H9 (cell line): ENCODE measurements around the gene RBM19. TPM values are rescaled to one million over a fixed set of nuclear protein-coding genes. Genes with fewer than 3 reads are reported as not detected.

Source experiments
- DNase-seq: peaks from one replicate; pipeline ENCODE4 v3.0.0-alpha.2; 2017
- H2AFZ ChIP-seq: one replicate; pipeline ENCODE4 v1.6.1; 2013; ENCODE audit warnings: mild to moderate bottlenecking, low read length, control low read depth, moderate library complexity
- H2AK5ac ChIP-seq: 2 replicates; pipeline ENCODE4 v1.6.1; 2013; ENCODE audit warnings: low read length, control low read depth, mixed read lengths; ENCODE audit not compliant: insufficient read length
- H2BK120ac ChIP-seq: one replicate; pipeline ENCODE4 v1.6.1; 2013; ENCODE audit warnings: low read depth, mild to moderate bottlenecking, low read length, control low read depth, inconsistent platforms; ENCODE audit not compliant: poor library complexity, severe bottlenecking
- H2BK12ac ChIP-seq: 2 replicates; pipeline ENCODE4 v1.6.1; 2013; ENCODE audit warnings: low read length, control low read depth, mixed read lengths, low read depth; ENCODE audit not compliant: insufficient read length
- H2BK15ac ChIP-seq: 2 replicates; pipeline ENCODE4 v1.6.1; 2013; ENCODE audit warnings: low read depth, low read length, control low read depth
- H2BK20ac ChIP-seq: one replicate; pipeline ENCODE4 v1.6.1; 2013; ENCODE audit warnings: low read depth, mild to moderate bottlenecking, low read length, control low read depth, inconsistent platforms; ENCODE audit not compliant: poor library complexity, severe bottlenecking
- H2BK5ac ChIP-seq: 2 replicates; pipeline ENCODE4 v1.6.1; 2013; ENCODE audit warnings: low read length, control low read depth, mixed read lengths; ENCODE audit not compliant: insufficient read length
- H3K14ac ChIP-seq: 2 replicates; pipeline ENCODE4 v1.6.1; 2013; ENCODE audit warnings: low read length, control low read depth; ENCODE audit not compliant: insufficient read depth
- H3K18ac ChIP-seq: 2 replicates; pipeline ENCODE4 v1.6.1; 2013; ENCODE audit warnings: low read depth, mild to moderate bottlenecking, mixed read lengths, low read length, control low read depth; ENCODE audit not compliant: insufficient read length
- H3K23ac ChIP-seq: 2 replicates; pipeline ENCODE4 v1.6.1; 2013; ENCODE audit warnings: low read length, control low read depth, mixed read lengths, low read depth; ENCODE audit not compliant: insufficient read length
- H3K23me2 ChIP-seq: 2 replicates; pipeline ENCODE4 v1.6.1; 2013; ENCODE audit warnings: low read depth, mild to moderate bottlenecking, mixed read lengths, low read length, control low read depth; ENCODE audit not compliant: insufficient read length, poor library complexity, severe bottlenecking
- H3K27ac ChIP-seq: 2 replicates; pipeline ENCODE4 v1.5.1; 2013; ENCODE audit warnings: low read length, control low read depth, mixed read lengths, low read depth; ENCODE audit not compliant: insufficient read length
- H3K27me3 ChIP-seq: 2 replicates; pipeline ENCODE4 v1.6.1; 2013; ENCODE audit warnings: low read length, control low read depth, inconsistent platforms; ENCODE audit not compliant: insufficient read depth
- H3K4ac ChIP-seq: 2 replicates; pipeline ENCODE4 v1.6.1; 2013; ENCODE audit warnings: low read depth, mild to moderate bottlenecking, control low read depth, inconsistent platforms, low read length, moderate library complexity
- H3K4me1 ChIP-seq: 2 replicates; pipeline ENCODE4 v1.6.1; 2013; ENCODE audit warnings: low read length, control low read depth, inconsistent platforms; ENCODE audit not compliant: insufficient read depth
- H3K4me2 ChIP-seq: 2 replicates; pipeline ENCODE4 v1.6.1; 2013; ENCODE audit warnings: low read length, control low read depth, mixed read lengths; ENCODE audit not compliant: insufficient read length, insufficient read depth
- H3K56ac ChIP-seq: 2 replicates; pipeline ENCODE4 v1.6.1; 2013; ENCODE audit warnings: low read depth, mild to moderate bottlenecking, mixed read lengths, low read length, control low read depth; ENCODE audit not compliant: insufficient read length
- H3K79me1 ChIP-seq: 2 replicates; pipeline ENCODE4 v1.6.1; 2013; ENCODE audit warnings: low read depth, mild to moderate bottlenecking, moderate library complexity, low read length, control low read depth, inconsistent platforms; ENCODE audit not compliant: insufficient read depth, poor library complexity, severe bottlenecking
- H3K79me2 ChIP-seq: 2 replicates; pipeline ENCODE4 v1.6.1; 2013; ENCODE audit warnings: low read length, control low read depth, inconsistent platforms; ENCODE audit not compliant: insufficient read depth
- H3K9ac ChIP-seq: 2 replicates; pipeline ENCODE4 v1.6.1; 2013; ENCODE audit warnings: low read length, control low read depth, mixed read lengths; ENCODE audit not compliant: insufficient read length; ENCODE audit errors: extremely low read depth
- H3K9me3 ChIP-seq: one replicate; pipeline ENCODE4 v1.6.1; 2013; ENCODE audit warnings: low read depth, low read length, inconsistent platforms; ENCODE audit not compliant: control insufficient read depth
- H3T11ph ChIP-seq: one replicate; pipeline ENCODE4 v1.6.1; 2013; ENCODE audit warnings: mild to moderate bottlenecking, low read length, control low read depth, inconsistent platforms
- H4K20me1 ChIP-seq: one replicate; pipeline ENCODE4 v1.6.1; 2013; ENCODE audit not compliant: control insufficient read depth, insufficient read length, insufficient read depth
- H4K5ac ChIP-seq: 2 replicates; pipeline ENCODE4 v1.6.1; 2013; ENCODE audit warnings: low read depth, mild to moderate bottlenecking, mixed read lengths, low read length, control low read depth; ENCODE audit not compliant: insufficient read length
- H4K8ac ChIP-seq: replicated peaks from 2 replicates; pipeline ENCODE4 v1.6.1; 2013; ENCODE audit warnings: low read length, control low read depth, mixed read lengths, low read depth; ENCODE audit not compliant: insufficient read length
- H4K91ac ChIP-seq: 2 replicates; pipeline ENCODE4 v1.6.1; 2013; ENCODE audit warnings: low read depth, mild to moderate bottlenecking, moderate library complexity, mixed read lengths, low read length, control low read depth; ENCODE audit not compliant: insufficient read length
- H3K27ac Mint-ChIP-seq, 3 experiments: 2 replicates in 2 of 3; 3 replicates in 1 of 3; pipeline ENCODE4 v1.8.0; 2020 to 2021; ENCODE audit warnings: mixed read lengths in 3 of 3, mild to moderate bottlenecking in 1 of 3, moderate library complexity in 1 of 3
- H3K27me3 Mint-ChIP-seq: 2 replicates; pipeline ENCODE4 v1.8.0; 2021; ENCODE audit warnings: low read depth, mild to moderate bottlenecking, moderate library complexity, mixed read lengths
- H3K36me3 Mint-ChIP-seq, 3 experiments: 2 replicates in 2 of 3; 3 replicates in 1 of 3; pipeline ENCODE4 v1.8.0; 2020 to 2021; ENCODE audit warnings: low read depth in 3 of 3, mixed read lengths in 3 of 3; ENCODE audit not compliant: insufficient read depth in 1 of 3
- H3K4me1 Mint-ChIP-seq, 2 experiments: 2 replicates each; pipeline ENCODE4 v1.8.0; 2020; ENCODE audit warnings: mixed read lengths in 2 of 2
- H3K4me3 Mint-ChIP-seq, 2 experiments: 2 replicates in 1 of 2; 3 replicates in 1 of 2; pipeline ENCODE4 v1.8.0; 2020 to 2021; ENCODE audit warnings: mild to moderate bottlenecking in 2 of 2, mixed read lengths in 2 of 2, moderate library complexity in 1 of 2
- H3K9me3 Mint-ChIP-seq, 2 experiments: 2 replicates in 1 of 2; 3 replicates in 1 of 2; pipeline ENCODE4 v1.8.0; 2020; ENCODE audit warnings: mild to moderate bottlenecking in 2 of 2, mixed read lengths in 2 of 2, moderate library complexity in 1 of 2
- CTCF ChIP-seq: fragments of 200-600 bp; sonication (generic); conservative IDR thresholded peaks from 3 replicates; pipeline ENCODE4 v1.8.0; 2021; ENCODE audit warnings: antibody characterized with exemption, mild to moderate bottlenecking
- WGBS: extraction: QIAGEN DNeasy Blood & Tissue Kit; methylation state at CpG from one replicate; pipeline ENCODE4 v1.1.7; 2013; ENCODE audit warnings: missing lambda C conversion rate, low lambda C conversion rate, mixed read lengths; ENCODE audit not compliant: insufficient read length; ENCODE audit errors: extremely low coverage; 5-methylcytosine and 5-hydroxymethylcytosine counted together
- total RNA-seq: library from RNA; stranded (reverse); gene quantifications from 2 replicates; pipeline ENCODE4 v1.2.1, GENCODE V29; 2021

RBM19 gene
- total RNA-seq, 1 experiment from 2014 or later: 32.2 TPM

- WGBS: no CpG with 5 or more reads among the region's 5 CpGs
- H2BK12ac ChIP-seq: no peak overlapping the region
- Mint-ChIP-seq H3K36me3 (peaks cover 12 to 14% (median 14%) of the 10 kb centered on the region in 3 experiments; a peak in 6 of 7 replicates), H3K4me3 (no peak overlapping the region), H3K9me3 (peaks cover 0 to 2% of the 10 kb centered on the region in 2 experiments; a peak in 1 of 5 replicates), H3K27ac (no peak overlapping the region; a peak in 2 of 7 replicates), H3K4me1 (peaks cover 0 to 10% of the 10 kb centered on the region in 2 experiments; a peak in 1 of 4 replicates), H3K27me3 (no peaks in the 10 kb centered on the region)
- no peak overlapping the region for H3K4ac ChIP-seq
- no peak for TF ChIP-seq CTCF
- no peak for DNase-seq
- H4K5ac ChIP-seq: no peak overlapping the region
- no peaks in the 10 kb centered on the region for H3K79me2 ChIP-seq
- no peaks in the 10 kb centered on the region for H3K79me1 ChIP-seq
- H2AK5ac ChIP-seq: no peak overlapping the region
- no peak overlapping the region for H3K14ac ChIP-seq
- H4K91ac ChIP-seq: no peak overlapping the region
- H3K4me2 ChIP-seq: no peak overlapping the region
- no peak overlapping the region for H3K27ac ChIP-seq
- H4K20me1 ChIP-seq: no peaks in the 10 kb centered on the region
- H3K4me1 ChIP-seq: no peaks in the 10 kb centered on the region
- H3K56ac ChIP-seq: no peak overlapping the region
- H3T11ph ChIP-seq: no peak overlapping the region
- no peak overlapping the region for H2BK15ac ChIP-seq
- H3K18ac ChIP-seq: no peak overlapping the region
- H3K27me3 ChIP-seq: no peaks in the 10 kb centered on the region
- H2BK20ac ChIP-seq: no peak overlapping the region
- H3K23ac ChIP-seq: no peak overlapping the region
- no peaks in the 10 kb centered on the region for H3K9me3 ChIP-seq
- H3K9ac ChIP-seq: no peak overlapping the region
- no peak overlapping the region for H2AFZ ChIP-seq
- H3K23me2 ChIP-seq: no peaks in the 10 kb centered on the region
- no peak overlapping the region for H2BK5ac ChIP-seq
- H2BK120ac ChIP-seq: no peak overlapping the region
- H4K8ac ChIP-seq: no peak overlapping the region
Measured at GRCh38 chr12:113877607-113878006, 88.5 kb downstream of the RBM19 start.
